Measurements from ENCODE around the gene TEX28. TPM values are rescaled to one million over a fixed set of nuclear protein-coding genes. Genes with fewer than 3 reads are reported as not detected.

Gene TEX28
- total RNA-seq, 4 donors from 2014 or later = not detected

DNA sequence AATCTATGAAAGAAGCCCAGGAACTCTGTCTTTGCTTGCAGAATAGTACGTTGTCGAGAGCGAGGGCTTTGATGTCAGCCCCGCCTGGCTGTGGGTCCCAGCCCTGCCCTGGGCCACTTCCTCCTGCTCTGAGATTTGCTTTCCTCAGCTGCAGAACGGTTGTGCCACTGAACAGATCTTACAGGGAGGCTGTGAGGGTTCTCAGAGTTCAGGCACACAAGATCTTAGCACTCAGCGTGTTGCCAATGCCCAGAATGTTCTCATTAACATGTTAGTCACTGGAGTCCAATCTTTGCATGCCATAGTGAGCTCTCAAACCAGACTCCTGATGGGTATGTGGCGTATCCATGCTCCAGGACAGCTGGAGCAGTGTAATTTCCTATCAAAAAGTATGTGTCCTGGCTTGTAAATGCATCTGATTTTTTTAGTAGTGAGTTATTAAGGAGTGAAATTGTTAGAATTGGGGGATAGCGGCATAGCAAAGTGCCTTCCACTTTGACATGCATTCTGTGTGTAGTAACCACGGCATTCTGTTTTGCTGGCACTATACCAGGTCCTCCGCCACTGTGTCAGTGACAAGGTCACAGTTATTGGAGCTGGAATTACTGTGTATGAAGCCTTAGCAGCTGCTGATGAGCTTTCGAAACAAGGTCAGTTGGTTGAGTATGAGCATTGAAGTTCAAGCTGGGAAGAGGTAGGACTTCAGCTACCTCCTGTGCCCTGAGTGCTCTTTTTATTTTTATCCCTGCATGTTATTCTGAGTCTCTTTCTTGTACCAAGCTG lies 32.3 kb upstream of the TEX28 start:
- ATAC-seq (peak; percentile 58 to 76), DNase-seq (no peak)
- TF ChIP-seq POLR2A (IDR thresholded peaks at IDR 0.05) = no peak
- TF ChIP-seq, protein P1, sequence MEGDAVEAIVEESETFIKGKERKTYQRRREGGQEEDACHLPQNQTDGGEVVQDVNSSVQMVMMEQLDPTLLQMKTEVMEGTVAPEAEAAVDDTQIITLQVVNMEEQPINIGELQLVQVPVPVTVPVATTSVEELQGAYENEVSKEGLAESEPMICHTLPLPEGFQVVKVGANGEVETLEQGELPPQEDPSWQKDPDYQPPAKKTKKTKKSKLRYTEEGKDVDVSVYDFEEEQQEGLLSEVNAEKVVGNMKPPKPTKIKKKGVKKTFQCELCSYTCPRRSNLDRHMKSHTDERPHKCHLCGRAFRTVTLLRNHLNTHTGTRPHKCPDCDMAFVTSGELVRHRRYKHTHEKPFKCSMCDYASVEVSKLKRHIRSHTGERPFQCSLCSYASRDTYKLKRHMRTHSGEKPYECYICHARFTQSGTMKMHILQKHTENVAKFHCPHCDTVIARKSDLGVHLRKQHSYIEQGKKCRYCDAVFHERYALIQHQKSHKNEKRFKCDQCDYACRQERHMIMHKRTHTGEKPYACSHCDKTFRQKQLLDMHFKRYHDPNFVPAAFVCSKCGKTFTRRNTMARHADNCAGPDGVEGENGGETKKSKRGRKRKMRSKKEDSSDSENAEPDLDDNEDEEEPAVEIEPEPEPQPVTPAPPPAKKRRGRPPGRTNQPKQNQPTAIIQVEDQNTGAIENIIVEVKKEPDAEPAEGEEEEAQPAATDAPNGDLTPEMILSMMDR (IDR thresholded peaks at IDR 0.05 in 4 of 5, conservative IDR thresholded peaks at IDR 0.05 in 1 of 5) = no peak
- peaks cover 7 to 10% of the 10 kb centered on the region in 2 donors for H3K4me1 ChIP-seq
- H3K36me3 ChIP-seq = no peaks in the 10 kb centered on the region
- intact Hi-C loops (cut with DNase I; ENCODE audit: low total_unique reads) = no loop called here
- H3K4me3 ChIP-seq = no peak overlapping the region
- peak overlapping the region in 3 of 4 donors; percentile 13 to 19 (median 18) for H3K27ac ChIP-seq
- in situ Hi-C loops (cut with MboI; ENCODE audit: low sequenced_read_pairs in 4 of 4) = no loop called here
- no peaks in the 10 kb centered on the region for H3K9me3 ChIP-seq
- no peaks in the 10 kb centered on the region for H3K27me3 ChIP-seq

DNA sequence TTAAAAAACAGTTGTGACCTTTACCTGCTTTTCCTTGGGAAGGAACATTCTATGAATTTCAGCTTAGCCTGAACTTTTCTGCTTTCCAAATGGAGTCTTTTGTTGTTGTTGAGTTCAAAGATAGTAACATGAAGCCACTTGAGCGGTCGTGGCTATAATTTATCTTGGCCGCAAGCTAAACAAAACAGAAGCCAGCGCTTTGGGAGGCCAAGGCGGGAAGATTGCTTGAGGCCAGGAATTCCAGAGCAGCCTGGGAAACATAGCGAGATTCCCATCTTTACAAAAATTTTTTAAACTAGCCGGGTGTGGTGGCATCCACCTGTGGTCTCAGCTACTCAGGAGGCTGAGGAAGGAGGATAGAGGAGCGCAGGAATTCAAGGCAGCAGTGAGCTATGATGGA lies 30.6 kb upstream of the TEX28 start:
- intact Hi-C loops (cut with DNase I; ENCODE audit: low total_unique reads) (no loop called here), in situ Hi-C loops (cut with MboI; ENCODE audit: low sequenced_read_pairs in 4 of 4) (no loop called here)
- Histone ChIP-seq H3K4me3 (no peak overlapping the region), H3K9me3 (no peaks in the 10 kb centered on the region), H3K27ac (no peak overlapping the region), H3K4me1 (peaks cover 7 to 10% of the 10 kb centered on the region in 2 donors), H3K27me3 (no peaks in the 10 kb centered on the region), H3K36me3 (no peaks in the 10 kb centered on the region)
- TF ChIP-seq POLR2A (IDR thresholded peaks at IDR 0.05) = no peak
- TF ChIP-seq, protein P1 (IDR thresholded peaks at IDR 0.05 in 4 of 5, conservative IDR thresholded peaks at IDR 0.05 in 1 of 5) = no peak
- ATAC-seq = no peak
- DNase-seq = no peak

DNA sequence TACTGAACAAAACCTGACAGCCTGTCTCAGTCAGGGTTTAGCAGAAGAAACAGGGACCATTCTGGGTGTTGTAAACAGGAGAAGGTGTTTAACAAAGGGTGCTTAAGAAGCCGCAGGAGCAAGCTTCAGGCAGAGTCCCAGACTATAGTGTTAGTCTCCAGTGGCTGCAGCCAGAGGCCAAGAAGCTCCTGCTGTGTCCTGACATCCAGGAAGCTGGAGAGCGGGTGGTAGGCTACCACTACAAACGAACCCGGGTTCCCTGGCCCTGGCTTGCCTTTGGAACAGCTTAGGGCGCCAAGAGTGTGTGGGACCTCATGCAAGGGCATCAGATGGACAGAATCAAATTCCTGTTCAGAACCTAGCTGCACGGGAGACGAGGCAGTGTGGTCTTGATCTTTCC lies 28.6 kb upstream of the TEX28 start:
- no peaks in the 10 kb centered on the region for H3K36me3 ChIP-seq
- ATAC-seq = no peak
- H3K27ac ChIP-seq = no peak overlapping the region
- peaks cover 7 to 10% of the 10 kb centered on the region in 2 donors for H3K4me1 ChIP-seq
- DNase-seq = no peak
- no peaks in the 10 kb centered on the region for H3K9me3 ChIP-seq
- in situ Hi-C loops (cut with MboI; ENCODE audit: low sequenced_read_pairs in 4 of 4) (no loop called here), intact Hi-C loops (cut with DNase I; ENCODE audit: low total_unique reads) (no loop called here)
- TF ChIP-seq POLR2A (IDR thresholded peaks at IDR 0.05) = no peak
- TF ChIP-seq, protein P1 (IDR thresholded peaks at IDR 0.05 in 4 of 5, conservative IDR thresholded peaks at IDR 0.05 in 1 of 5) = no peak
- H3K4me3 ChIP-seq = no peak overlapping the region
- H3K27me3 ChIP-seq = peaks cover 0 to 4% (median 0%) of the 10 kb centered on the region in 3 donors

DNA sequence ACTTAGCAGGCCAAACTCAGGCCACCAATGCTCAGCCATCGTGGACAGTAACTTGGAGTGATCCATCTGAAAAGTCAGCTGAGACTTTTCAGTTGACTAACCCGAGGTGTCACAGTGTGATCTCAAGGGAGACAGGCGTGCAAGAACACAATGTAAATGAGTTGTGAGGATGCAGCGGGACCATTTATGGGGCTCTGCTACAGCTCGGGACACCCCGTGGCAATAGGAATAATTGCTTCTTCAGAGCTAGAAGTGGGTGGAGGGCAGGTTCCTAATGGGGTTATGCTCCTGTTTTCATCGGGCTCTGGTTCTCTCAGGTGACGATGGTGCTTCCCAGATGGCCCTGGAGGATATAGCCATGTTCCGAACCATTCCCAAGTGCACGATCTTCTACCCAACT lies 28.0 kb upstream of the TEX28 start:
- Histone ChIP-seq H3K4me1 (peaks cover 4 to 9% of the 10 kb centered on the region in 2 donors), H3K4me3 (no peak overlapping the region), H3K9me3 (no peaks in the 10 kb centered on the region), H3K36me3 (no peaks in the 10 kb centered on the region), H3K27me3 (peaks cover 0 to 4% (median 0%) of the 10 kb centered on the region in 3 donors), H3K27ac (no peak overlapping the region)
- DNase-seq (no peak), ATAC-seq (no peak)
- TF ChIP-seq, protein P1 (IDR thresholded peaks at IDR 0.05 in 4 of 5, conservative IDR thresholded peaks at IDR 0.05 in 1 of 5) = no peak
- TF ChIP-seq POLR2A (IDR thresholded peaks at IDR 0.05) = no peak
- intact Hi-C loops (cut with DNase I; ENCODE audit: low total_unique reads) (no loop called here), in situ Hi-C loops (cut with MboI; ENCODE audit: low sequenced_read_pairs in 4 of 4) (no loop called here)
